Lower leg skin (tissue), 3 donors: Measurements from ENCODE around the gene LNX1.

ENCODE experiments used
- POLR2A ChIP-seq, 2 donors: fragments of 450-650 bp; IDR thresholded peaks; one replicate each; pipeline ENCODE4 v1.6.1; 2016 to 2017; ENCODE audit warnings: antibody characterized with exemption in 2 of 2, mild to moderate bottlenecking in 1 of 2, moderate library complexity in 1 of 2
- TF ChIP-seq, protein P1 (sequence below), 3 donors: fragments of 450-650 bp; IDR thresholded peaks; one replicate each; pipeline ENCODE4 v1.5.1; 2016; ENCODE audit warnings: antibody characterized with exemption in 3 of 3, mild to moderate bottlenecking in 3 of 3, moderate library complexity in 2 of 3

DNA sequence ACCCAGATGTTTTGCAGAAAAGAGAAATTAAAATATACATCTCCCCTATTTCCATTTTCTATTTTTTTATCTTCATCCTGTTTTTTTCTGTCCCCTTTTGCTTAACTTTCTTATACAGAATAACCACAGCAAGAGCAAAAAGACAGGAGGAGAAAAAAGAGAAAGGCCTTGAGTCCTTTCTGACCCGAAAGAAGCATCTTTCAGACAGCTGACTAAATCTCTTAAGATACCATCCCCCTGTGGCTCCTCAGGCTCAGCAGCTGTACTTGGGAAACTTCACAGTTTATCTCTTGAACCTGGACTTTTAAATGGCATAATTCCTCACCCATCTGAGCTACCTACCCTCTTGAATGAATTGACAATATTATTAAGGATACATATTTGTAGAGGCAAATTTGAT lies 113.7 kb downstream of the LNX1 start:
- TF ChIP-seq, protein P1, sequence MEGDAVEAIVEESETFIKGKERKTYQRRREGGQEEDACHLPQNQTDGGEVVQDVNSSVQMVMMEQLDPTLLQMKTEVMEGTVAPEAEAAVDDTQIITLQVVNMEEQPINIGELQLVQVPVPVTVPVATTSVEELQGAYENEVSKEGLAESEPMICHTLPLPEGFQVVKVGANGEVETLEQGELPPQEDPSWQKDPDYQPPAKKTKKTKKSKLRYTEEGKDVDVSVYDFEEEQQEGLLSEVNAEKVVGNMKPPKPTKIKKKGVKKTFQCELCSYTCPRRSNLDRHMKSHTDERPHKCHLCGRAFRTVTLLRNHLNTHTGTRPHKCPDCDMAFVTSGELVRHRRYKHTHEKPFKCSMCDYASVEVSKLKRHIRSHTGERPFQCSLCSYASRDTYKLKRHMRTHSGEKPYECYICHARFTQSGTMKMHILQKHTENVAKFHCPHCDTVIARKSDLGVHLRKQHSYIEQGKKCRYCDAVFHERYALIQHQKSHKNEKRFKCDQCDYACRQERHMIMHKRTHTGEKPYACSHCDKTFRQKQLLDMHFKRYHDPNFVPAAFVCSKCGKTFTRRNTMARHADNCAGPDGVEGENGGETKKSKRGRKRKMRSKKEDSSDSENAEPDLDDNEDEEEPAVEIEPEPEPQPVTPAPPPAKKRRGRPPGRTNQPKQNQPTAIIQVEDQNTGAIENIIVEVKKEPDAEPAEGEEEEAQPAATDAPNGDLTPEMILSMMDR (IDR thresholded peaks at IDR 0.05): no peak
- no peak for TF ChIP-seq POLR2A (IDR thresholded peaks at IDR 0.05)
